IMR-90 (cell line): Measurements from ENCODE around the gene KLF2. TPM values are rescaled to one million over a fixed set of nuclear protein-coding genes. Genes with fewer than 3 reads are reported as not detected.
A peak's percentile ranks its signal among the peaks of the same experiment; 100 is the strongest.

Source experiments
- ATAC-seq: fragments of 200-7000 bp; cut with Tn5 transposase; 2 replicates; pipeline ENCODE4 v1.9.1; 2020; ENCODE audit warnings: low read depth, mild to moderate bottlenecking, moderate library complexity
- BruUV-seq: library from RNA; stranded (reverse); fragments of 400-500 nt; replicated peaks from 2 replicates; lab custom pipeline; 2021; lab: Mats Ljungman, UMichigan
- CTCF ChIA-PET: fragments of 300-600 bp; formaldehyde crosslinking; extraction: SDS; loops from one replicate; lab custom pipeline; 2021; ENCODE audit warnings: antibody characterized with exemption; lab: Yijun Ruan, JAX
- POLR2A ChIA-PET: fragments of 300-600 bp; sonication (Branson Sonifier 250); formaldehyde crosslinking; loops from one replicate; lab custom pipeline; 2022; ENCODE audit warnings: antibody characterized with exemption; ENCODE audit not compliant: unreplicated experiment; lab: Charles Lee
- DNase-seq: peaks from one replicate; pipeline ENCODE4 v3.0.0; 2013
- H2AFZ ChIP-seq: replicated peaks from 2 replicates; pipeline ENCODE3; 2013; ENCODE audit warnings: low read length, mild to moderate bottlenecking; ENCODE audit not compliant: poor library complexity
- H2AK5ac ChIP-seq: 2 replicates; pipeline ENCODE4 v1.6.1; 2013; ENCODE audit warnings: low read depth, low read length, inconsistent platforms
- H2AK9ac ChIP-seq: replicated peaks from 2 replicates; pipeline ENCODE3; 2013; ENCODE audit warnings: mild to moderate bottlenecking, low read depth, low read length, moderate library complexity; ENCODE audit not compliant: poor library complexity
- H2BK120ac ChIP-seq: 2 replicates; pipeline ENCODE4 v1.6.1; 2013; ENCODE audit warnings: low read depth, low read length, inconsistent platforms
- H2BK15ac ChIP-seq: 3 replicates; pipeline ENCODE4 v1.6.1; 2013; ENCODE audit warnings: low read depth, low read length, inconsistent platforms
- H2BK20ac ChIP-seq: 2 replicates; pipeline ENCODE4 v1.6.1; 2013; ENCODE audit warnings: low read depth, mild to moderate bottlenecking, inconsistent platforms, low read length, moderate library complexity
- H2BK5ac ChIP-seq: 2 replicates; pipeline ENCODE4 v1.6.1; 2013; ENCODE audit warnings: mild to moderate bottlenecking, low read depth, low read length, inconsistent platforms; ENCODE audit not compliant: poor library complexity, severe bottlenecking
- H3K14ac ChIP-seq: replicated peaks from 2 replicates; pipeline ENCODE4 v1.6.1; 2013; ENCODE audit warnings: low read depth, low read length, inconsistent platforms
- H3K18ac ChIP-seq: 2 replicates; pipeline ENCODE4 v1.6.1; 2013; ENCODE audit warnings: low read depth, low read length, control low read depth
- H3K23ac ChIP-seq: 2 replicates; pipeline ENCODE4 v1.6.1; 2013; ENCODE audit warnings: low read depth, low read length, inconsistent platforms
- H3K27ac ChIP-seq: 2 replicates; pipeline ENCODE4 v1.5.1; 2013; ENCODE audit warnings: mild to moderate bottlenecking, control low read depth, low read length; ENCODE audit not compliant: insufficient read depth
- H3K27me3 ChIP-seq: 2 replicates; pipeline ENCODE4 v1.6.1; 2013; ENCODE audit warnings: low read length; ENCODE audit not compliant: control insufficient read depth, insufficient read depth
- H3K36me3 ChIP-seq: 2 replicates; pipeline ENCODE4 v1.6.1; 2013; ENCODE audit warnings: low read length, mixed read lengths; ENCODE audit not compliant: control insufficient read depth, insufficient read depth
- H3K4ac ChIP-seq: 2 replicates; pipeline ENCODE4 v1.6.1; 2013; ENCODE audit warnings: low read depth, low read length, inconsistent platforms
- H3K4me1 ChIP-seq: 2 replicates; pipeline ENCODE4 v1.6.1; 2013; ENCODE audit warnings: low read length, mixed read lengths; ENCODE audit not compliant: control insufficient read depth, insufficient read depth
- H3K4me2 ChIP-seq: 2 replicates; pipeline ENCODE4 v1.6.1; 2013; ENCODE audit warnings: low read depth, mild to moderate bottlenecking, control low read depth, low read length, moderate library complexity
- H3K4me3 ChIP-seq: 2 replicates; pipeline ENCODE4 v1.5.1; 2013; ENCODE audit warnings: low read depth, mild to moderate bottlenecking, control low read depth, low read length, moderate library complexity; ENCODE audit not compliant: insufficient read depth
- H3K56ac ChIP-seq: 2 replicates; pipeline ENCODE4 v1.6.1; 2013; ENCODE audit warnings: low read length, inconsistent platforms; ENCODE audit not compliant: insufficient read depth; ENCODE audit errors: extremely low read depth
- H3K79me1 ChIP-seq, 2 experiments: 2 replicates each; pipeline ENCODE4 v1.6.1; 2013; ENCODE audit warnings: low read length in 2 of 2, inconsistent platforms in 1 of 2, low read depth in 1 of 2
- H3K9ac ChIP-seq: 2 replicates; pipeline ENCODE4 v1.6.1; 2013; ENCODE audit warnings: low read depth, low read length, control low read depth
- H3K9me1 ChIP-seq: 2 replicates; pipeline ENCODE4 v1.6.1; 2013; ENCODE audit warnings: low read length, inconsistent platforms; ENCODE audit not compliant: insufficient read depth
- H3K9me3 ChIP-seq: 2 replicates; pipeline ENCODE4 v1.6.1; 2013; ENCODE audit warnings: low read length; ENCODE audit not compliant: control insufficient read depth, insufficient read depth
- H4K20me1 ChIP-seq: 2 replicates; pipeline ENCODE4 v1.6.1; 2013; ENCODE audit warnings: low read length, inconsistent platforms; ENCODE audit not compliant: insufficient read depth
- H4K5ac ChIP-seq: 2 replicates; pipeline ENCODE4 v1.6.1; 2013; ENCODE audit warnings: mild to moderate bottlenecking, low read depth, low read length, control low read depth
- H4K8ac ChIP-seq, 2 experiments: 2 replicates each; pipeline ENCODE4 v1.6.1; 2013; ENCODE audit warnings: low read depth in 2 of 2, low read length in 2 of 2, control low read depth in 1 of 2, inconsistent platforms in 1 of 2
- H4K91ac ChIP-seq: 2 replicates; pipeline ENCODE4 v1.6.1; 2013; ENCODE audit warnings: low read depth, low read length, inconsistent platforms; ENCODE audit not compliant: insufficient read depth
- CEBPB ChIP-seq: IDR thresholded peaks from 2 replicates; pipeline ENCODE4 v1.6.1; 2012; ENCODE audit warnings: low read depth, low read length, improper control_type of control experiment
- CHD1 ChIP-seq: IDR thresholded peaks from 2 replicates; pipeline ENCODE4 v1.6.1; 2012; ENCODE audit warnings: low read depth, low read length, improper control_type of control experiment
- NFE2L2 ChIP-seq: fragments of 150-350 bp; IDR thresholded peaks from 2 replicates; pipeline ENCODE4 v1.6.1; 2016; ENCODE audit warnings: low read depth, mild to moderate bottlenecking, low read length
- SMC3 ChIP-seq: fragments of 150-350 bp; IDR thresholded peaks from 2 replicates; pipeline ENCODE4 v1.6.1; 2016; ENCODE audit warnings: low read depth, mild to moderate bottlenecking, antibody characterized with exemption, low read length, moderate library complexity
- WGBS, 2 experiments: methylation state at CpG; one replicate each; pipeline versions ENCODE4 v1.1.5 to v1.1.7; 2013; ENCODE audit warnings: missing lambda C conversion rate in 2 of 2; ENCODE audit not compliant: insufficient read length in 1 of 2; ENCODE audit errors: extremely low coverage in 2 of 2; 5-methylcytosine and 5-hydroxymethylcytosine counted together
- dilution Hi-C: fragments of 300-500 bp; cut with HindIII; formaldehyde crosslinking; loops from one replicate; pipeline ENCODE4 v1.14.3; 2018; ENCODE audit warnings: low sequenced_read_pairs; ENCODE audit not compliant: unreplicated experiment
- in situ Hi-C: fragments of 300-500 bp; cut with MboI; formaldehyde crosslinking; loops from 3 replicates; pipeline ENCODE4 v1.14.3; 2019; ENCODE audit warnings: low sequenced_read_pairs, inconsistent platforms, mixed read lengths
- intact Hi-C: fragments of 100-400 bp; cut with micrococcal nuclease; formaldehyde crosslinking; loops from 2 replicates; pipeline ENCODE4 v1.10.0; 2022
- polyA plus RNA-seq, 3 experiments: library from polyadenylated mRNA; depleted of rRNA; stranded (reverse); fragments of >200 nt; gene quantifications; 2 replicates each; pipeline ENCODE4 v1.2.3, GENCODE V29; 2012; ENCODE audit warnings: low replicate concordance in 1 of 3
- total RNA-seq: library from RNA; depleted of rRNA; stranded (reverse); fragments of >200 nt; gene quantifications from 2 replicates; pipeline ENCODE4 v1.2.3, GENCODE V29; 2012
- TF ChIP-seq, protein P1 (sequence below): fragments of 150-350 bp; IDR thresholded peaks from 2 replicates; pipeline ENCODE4 v1.6.1; 2017; ENCODE audit warnings: mild to moderate bottlenecking, antibody characterized with exemption, low read length, low read depth
- TF ChIP-seq, protein P2 (sequence below): fragments of 150-350 bp; IDR thresholded peaks from 2 replicates; pipeline ENCODE4 v1.6.1; 2016; ENCODE audit warnings: low read depth, mild to moderate bottlenecking, low read length, moderate library complexity, borderline replicate concordance

Gene KLF2
- total and polyA plus RNA-seq, 2 of the 4 experiments (the other 2 are of a cell fraction): 1.1 to 34.4 TPM

DNA sequence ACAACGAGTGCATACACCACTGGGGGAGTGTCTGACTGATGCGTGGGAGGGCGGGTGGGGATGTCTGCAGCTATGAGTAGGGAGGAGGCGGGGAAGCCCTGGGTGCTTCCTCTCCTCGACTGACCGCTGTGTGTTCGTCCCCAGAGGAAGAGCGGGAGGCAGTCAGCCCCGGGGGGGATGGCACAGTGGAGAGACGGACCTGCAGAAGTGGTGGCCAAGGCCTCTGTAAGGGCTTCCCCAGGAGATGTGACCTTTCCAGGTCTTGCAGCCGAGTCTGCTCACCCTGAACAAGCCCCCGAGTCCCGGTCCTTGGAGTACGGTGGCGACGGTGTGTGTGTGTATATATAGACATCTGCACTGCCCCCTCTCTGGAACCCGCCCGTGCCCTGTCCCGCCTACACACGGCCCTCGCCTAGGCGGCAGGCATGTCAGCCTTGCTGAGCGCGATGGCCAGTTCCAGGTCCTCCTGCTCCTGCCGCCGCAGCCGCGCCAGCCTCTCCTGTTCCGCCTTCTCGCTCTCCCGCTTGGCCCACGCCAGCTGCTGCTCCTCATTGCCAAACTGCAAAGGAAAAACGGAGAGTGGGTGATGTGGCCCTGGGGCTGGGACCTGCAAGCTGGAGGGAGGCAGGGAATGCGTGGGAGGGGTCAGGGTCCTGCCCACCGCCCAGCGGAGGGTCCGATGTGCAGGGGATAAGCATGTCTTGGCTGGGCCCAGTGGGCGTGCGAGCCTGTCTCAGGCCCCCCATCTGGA lies 30.8 kb downstream of the KLF2 start:
- Histone ChIP-seq H2BK5ac (no peak overlapping the region), H3K79me1 (no peaks in the 10 kb centered on the region), H3K23ac (no peak overlapping the region), H3K9me3 (no peaks in the 10 kb centered on the region), H3K9me1 (no peaks in the 10 kb centered on the region), H4K20me1 (no peaks in the 10 kb centered on the region), H2BK15ac (no peak overlapping the region), H4K91ac (no peak overlapping the region), H2AFZ (no peak overlapping the region), H3K36me3 (peaks cover 8% of the 10 kb centered on the region; the same call in 1 of the 2 replicates), H4K5ac (no peak overlapping the region), H3K9ac (no peak overlapping the region), H3K4me2 (no peak overlapping the region), H3K27me3 (no peaks in the 10 kb centered on the region), H4K8ac (no peak overlapping the region), H3K4me1 (no peaks in the 10 kb centered on the region), H3K56ac (no peak overlapping the region), H3K27ac (no peak overlapping the region), H3K4ac (no peak overlapping the region), H3K14ac (no peak overlapping the region), H3K18ac (no peak overlapping the region), H2AK5ac (no peak overlapping the region), H3K4me3 (no peak overlapping the region), H2BK120ac (no peak overlapping the region), H2AK9ac (peak overlapping the region; percentile 50), H2BK20ac (no peak overlapping the region)
- intact Hi-C loops (no loop called here), in situ Hi-C loops (no loop called here), dilution Hi-C loops (no loop called here)
- no peak for ATAC-seq
- no TSS peak for BruUV-seq
- ChIA-PET POLR2A (no interaction called here), CTCF (no interaction called here)
- no peak for DNase-seq
- 93% methylated on average over 23 of the region's 39 CpGs; no CpG with 5 or more reads in 1 of the 2 experiments for WGBS, 2 experiments
- TF ChIP-seq NFE2L2: no peak
- no peak for TF ChIP-seq SMC3
- TF ChIP-seq, protein P1, sequence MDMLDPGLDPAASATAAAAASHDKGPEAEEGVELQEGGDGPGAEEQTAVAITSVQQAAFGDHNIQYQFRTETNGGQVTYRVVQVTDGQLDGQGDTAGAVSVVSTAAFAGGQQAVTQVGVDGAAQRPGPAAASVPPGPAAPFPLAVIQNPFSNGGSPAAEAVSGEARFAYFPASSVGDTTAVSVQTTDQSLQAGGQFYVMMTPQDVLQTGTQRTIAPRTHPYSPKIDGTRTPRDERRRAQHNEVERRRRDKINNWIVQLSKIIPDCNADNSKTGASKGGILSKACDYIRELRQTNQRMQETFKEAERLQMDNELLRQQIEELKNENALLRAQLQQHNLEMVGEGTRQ: no peak
- TF ChIP-seq, protein P2, sequence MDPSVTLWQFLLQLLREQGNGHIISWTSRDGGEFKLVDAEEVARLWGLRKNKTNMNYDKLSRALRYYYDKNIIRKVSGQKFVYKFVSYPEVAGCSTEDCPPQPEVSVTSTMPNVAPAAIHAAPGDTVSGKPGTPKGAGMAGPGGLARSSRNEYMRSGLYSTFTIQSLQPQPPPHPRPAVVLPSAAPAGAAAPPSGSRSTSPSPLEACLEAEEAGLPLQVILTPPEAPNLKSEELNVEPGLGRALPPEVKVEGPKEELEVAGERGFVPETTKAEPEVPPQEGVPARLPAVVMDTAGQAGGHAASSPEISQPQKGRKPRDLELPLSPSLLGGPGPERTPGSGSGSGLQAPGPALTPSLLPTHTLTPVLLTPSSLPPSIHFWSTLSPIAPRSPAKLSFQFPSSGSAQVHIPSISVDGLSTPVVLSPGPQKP: no peak
- no peak for TF ChIP-seq CEBPB
- no peak for TF ChIP-seq CHD1
